GM19372 (cell line): Measurements from ENCODE around the gene C16orf82.
"Not testable (repeated sequence)": the region's sequence is repeated elsewhere in the genome, so short reads cannot be mapped to it uniquely, and the experiment has no call there.

ENCODE experiments used
- ATAC-seq: cut with Tn5 transposase; IDR thresholded peaks from one replicate; pipeline ENCODE4 v1.9.1; 2021; ENCODE audit warnings: mild to moderate bottlenecking, low read depth, moderate library complexity; ENCODE audit not compliant: unreplicated experiment

C16orf82 gene

DNA sequence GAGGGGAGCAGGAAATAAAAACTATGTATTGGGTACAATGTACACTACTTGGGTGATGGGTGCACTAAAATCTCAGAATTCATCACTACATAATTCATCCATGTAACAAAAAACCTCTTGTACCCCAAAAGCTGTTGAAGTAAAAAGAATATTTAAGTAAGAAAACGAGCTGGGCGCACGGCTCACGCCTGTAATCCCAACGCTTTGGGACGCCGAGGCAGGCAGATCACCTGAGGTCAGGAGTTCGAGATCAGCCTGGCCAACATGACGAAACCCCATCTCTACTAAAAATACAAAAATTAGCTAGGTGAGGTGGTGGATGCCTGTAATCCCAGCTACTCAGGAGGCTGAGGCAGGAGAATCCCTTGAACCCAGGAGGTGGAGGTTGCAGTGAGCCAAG, 19.3 kb downstream of the C16orf82 start:
- ATAC-seq = not testable (repeated sequence)

GRCh38 chr16:27088216-27088615, 21.5 kb downstream of the C16orf82 start:
- no peak for ATAC-seq

GRCh38 chr16:27096375-27096774, 29.6 kb downstream of the C16orf82 start:
- no peak for ATAC-seq

- no peak for ATAC-seq
Measured at GRCh38 chr16:27097800-27098230, 31.1 kb downstream of the C16orf82 start.

GRCh38 chr16:27098366-27099049, 31.8 kb downstream of the C16orf82 start:
- no peak for ATAC-seq

GRCh38 chr16:27102701-27103575, 36.2 kb downstream of the C16orf82 start:
- ATAC-seq = no peak

GRCh38 chr16:27103954-27104353, 37.2 kb downstream of the C16orf82 start:
- no peak for ATAC-seq

GRCh38 chr16:27106305-27106704, 39.6 kb downstream of the C16orf82 start:
- no peak for ATAC-seq

GRCh38 chr16:27107185-27107592, 40.5 kb downstream of the C16orf82 start:
- ATAC-seq = no peak

GRCh38 chr16:27108051-27108770, 41.5 kb downstream of the C16orf82 start:
- ATAC-seq = no peak

- no peak for ATAC-seq
Measured at GRCh38 chr16:27108826-27109665, 42.3 kb downstream of the C16orf82 start.

DNA sequence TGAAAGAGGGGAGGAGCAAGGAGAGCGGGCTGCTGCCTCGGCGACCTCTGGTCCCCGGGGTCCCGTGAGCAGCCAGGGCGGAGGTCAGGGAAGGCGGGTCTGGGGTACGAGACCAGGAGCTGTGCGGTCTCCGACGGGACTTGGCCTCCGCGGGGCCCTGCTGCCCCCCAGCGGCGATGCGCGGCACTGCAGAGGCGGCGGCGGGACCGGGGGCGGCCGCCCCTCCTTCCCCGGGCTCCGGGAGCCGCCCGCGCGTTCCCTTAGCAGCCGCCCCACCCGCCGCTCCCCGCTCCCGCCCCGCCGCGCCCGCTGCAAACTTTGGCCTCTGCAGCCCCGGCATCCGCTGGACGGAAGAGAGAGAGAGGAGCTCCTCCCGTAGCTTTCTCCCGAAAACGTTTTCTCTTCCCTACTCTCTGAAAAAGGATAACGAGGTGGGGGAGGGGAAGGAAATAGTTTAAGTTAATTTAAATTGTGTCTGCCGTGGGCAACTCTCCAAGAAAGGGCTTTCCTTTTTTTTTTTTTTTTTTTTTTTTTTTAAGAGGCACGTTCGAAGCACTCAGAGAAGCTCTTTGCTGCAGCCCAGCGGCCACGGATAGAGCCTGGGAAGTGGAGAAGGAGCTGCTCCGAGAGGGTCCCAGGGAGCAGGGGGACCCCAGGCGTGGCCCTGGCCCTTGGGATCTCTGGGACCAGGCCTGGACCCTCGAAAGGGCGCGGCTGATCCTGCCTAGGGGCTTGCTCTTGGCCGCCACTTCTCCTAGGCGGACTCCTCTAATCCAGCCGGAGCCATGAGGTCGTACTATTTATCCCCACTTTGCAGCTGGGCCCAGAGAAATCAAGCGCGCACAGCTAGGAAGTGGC, 43.2 kb downstream of the C16orf82 start:
- peak; percentile 64 for ATAC-seq

GRCh38 chr16:27110524-27110896, 43.8 kb downstream of the C16orf82 start:
- no peak for ATAC-seq

DNA sequence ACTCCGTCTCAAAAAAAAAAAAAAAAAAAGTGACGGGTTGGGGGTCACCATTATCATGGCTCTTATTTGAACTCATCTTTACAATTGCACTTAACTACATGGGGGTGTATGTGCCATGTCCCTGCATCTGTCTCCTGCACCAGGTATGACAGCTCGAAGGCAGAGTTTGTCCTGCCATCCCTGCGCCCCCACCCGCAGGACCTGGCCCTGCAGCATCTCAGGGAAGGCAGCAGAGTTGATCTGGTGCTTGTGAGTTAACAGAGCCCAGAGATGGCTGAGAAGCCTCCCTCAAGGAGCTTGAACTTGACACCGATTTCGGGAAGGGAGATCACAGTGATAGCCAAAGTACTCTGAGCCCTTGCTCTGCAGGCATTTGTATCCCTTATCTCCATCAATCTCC, 44.8 kb downstream of the C16orf82 start:
- no peak for ATAC-seq

DNA sequence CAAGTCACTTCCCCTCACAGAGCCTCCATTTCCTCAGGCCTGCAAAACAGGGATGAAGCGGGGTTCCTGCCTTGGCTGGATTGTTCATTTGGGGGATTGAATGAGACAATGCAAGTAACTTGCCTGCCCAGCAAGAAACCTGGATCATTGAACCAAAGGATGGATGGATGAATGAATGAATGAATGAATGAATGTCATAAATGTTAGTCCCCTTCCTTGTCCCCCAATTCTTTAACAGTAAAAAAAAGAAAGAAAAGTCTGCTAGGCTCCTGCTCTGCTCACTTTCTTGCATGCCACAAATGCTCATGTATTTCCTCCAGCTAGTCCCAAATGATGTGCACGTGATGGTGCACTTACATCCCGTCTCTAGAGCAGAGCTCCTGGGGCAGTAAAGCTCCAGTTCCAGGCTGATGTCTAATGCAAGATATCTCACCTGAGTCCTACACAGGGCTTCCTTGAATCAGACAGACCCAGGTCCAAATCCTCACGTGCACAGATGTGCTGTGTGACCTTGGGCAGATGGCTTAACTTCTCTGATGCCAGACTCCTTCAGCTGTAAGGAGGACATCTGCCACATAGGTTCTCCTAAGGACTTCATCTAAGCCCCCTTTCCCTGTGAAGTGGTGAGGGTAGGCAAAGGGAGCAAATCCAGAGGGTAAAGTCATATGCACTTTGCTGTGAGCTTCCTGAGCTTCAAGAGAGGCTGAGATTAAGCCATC, 45.5 kb downstream of the C16orf82 start:
- no peak for ATAC-seq

- no peak for ATAC-seq
Measured at GRCh38 chr16:27113341-27113841, 46.7 kb downstream of the C16orf82 start.

DNA sequence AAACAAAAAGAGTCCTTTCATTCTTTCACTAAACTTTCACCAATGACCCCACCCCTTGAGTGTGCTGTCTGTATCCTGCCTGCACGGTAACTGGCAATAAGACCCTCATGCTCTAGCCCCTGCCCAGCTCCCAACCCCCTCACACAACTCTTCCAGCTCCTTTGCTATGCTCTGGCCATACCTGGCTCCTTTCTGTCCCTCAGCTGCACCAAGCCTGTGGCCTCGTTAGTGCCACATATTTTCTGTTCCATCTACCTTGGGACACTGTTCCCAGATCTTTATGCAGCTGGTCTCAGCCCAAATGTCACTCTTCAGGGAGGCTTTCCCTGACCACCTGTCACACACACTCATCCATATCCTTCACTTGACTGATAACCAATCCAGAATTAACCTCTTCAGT, 47.3 kb downstream of the C16orf82 start:
- ATAC-seq = no peak

GRCh38 chr16:27118526-27118925, 51.8 kb downstream of the C16orf82 start:
- ATAC-seq = no peak
